Osteocyte (in vitro differentiated cells): ENCODE measurements around the gene TUB. TPM values are rescaled to one million over a fixed set of nuclear protein-coding genes. Genes with fewer than 3 reads are reported as not detected.
A peak's percentile ranks its signal among the peaks of the same experiment; 100 is the strongest.

Source experiments
- DNase-seq: peaks from one replicate; pipeline ENCODE4 v3.0.0; 2021; ENCODE audit warnings: mixed read lengths; ENCODE audit not compliant: unreplicated experiment; ENCODE audit errors: extremely low spot score
- H3K27ac Mint-ChIP-seq: one replicate; pipeline ENCODE4 v1.8.0; 2021; ENCODE audit warnings: mild to moderate bottlenecking, mixed read lengths; ENCODE audit not compliant: unreplicated experiment
- H3K27me3 Mint-ChIP-seq: one replicate; pipeline ENCODE4 v1.8.0; 2021; ENCODE audit warnings: mixed read lengths; ENCODE audit not compliant: unreplicated experiment
- H3K36me3 Mint-ChIP-seq: one replicate; pipeline ENCODE4 v1.8.0; 2021; ENCODE audit warnings: mixed read lengths; ENCODE audit not compliant: unreplicated experiment
- H3K4me1 Mint-ChIP-seq: one replicate; pipeline ENCODE4 v1.8.0; 2021; ENCODE audit warnings: mixed read lengths; ENCODE audit not compliant: unreplicated experiment
- H3K4me3 Mint-ChIP-seq: one replicate; pipeline ENCODE4 v1.8.0; 2021; ENCODE audit warnings: mild to moderate bottlenecking, moderate library complexity, mixed read lengths; ENCODE audit not compliant: unreplicated experiment
- H3K9me3 Mint-ChIP-seq: one replicate; pipeline ENCODE4 v1.8.0; 2021; ENCODE audit warnings: mixed read lengths; ENCODE audit not compliant: unreplicated experiment
- CTCF ChIP-seq: fragments of 200-600 bp; sonication (generic); IDR thresholded peaks from 2 replicates; pipeline ENCODE4 v1.5.0; 2021; ENCODE audit warnings: antibody characterized with exemption, mild to moderate bottlenecking, moderate library complexity
- total RNA-seq: library from RNA; stranded (reverse); gene quantifications from 2 replicates; pipeline ENCODE4 v1.2.1, GENCODE V29; 2021

Gene TUB
- total RNA-seq, 1 donor from 2014 or later: 8.7 TPM

GRCh38 chr11:8060801-8061554 is 20.0 kb upstream of the TUB start:
- Mint-ChIP-seq H3K27me3 (no peaks in the 10 kb centered on the region), H3K36me3 (no peaks in the 10 kb centered on the region), H3K4me3 (no peak overlapping the region), H3K9me3 (no peaks in the 10 kb centered on the region), H3K27ac (no peak overlapping the region), H3K4me1 (no peaks in the 10 kb centered on the region)
- peak; percentile 60 for DNase-seq
- TF ChIP-seq CTCF: no peak

GRCh38 chr11:8061555-8062428 is 19.2 kb upstream of the TUB start:
- Mint-ChIP-seq H3K9me3 (no peaks in the 10 kb centered on the region), H3K27me3 (peaks cover 2% of the 10 kb centered on the region), H3K27ac (no peak overlapping the region), H3K36me3 (no peaks in the 10 kb centered on the region), H3K4me1 (no peaks in the 10 kb centered on the region), H3K4me3 (no peak overlapping the region)
- DNase-seq: peak; percentile 65
- TF ChIP-seq CTCF: no peak

- Mint-ChIP-seq H3K9me3 (no peaks in the 10 kb centered on the region), H3K4me1 (no peaks in the 10 kb centered on the region), H3K36me3 (no peaks in the 10 kb centered on the region), H3K27me3 (peaks cover 11% of the 10 kb centered on the region), H3K4me3 (no peak overlapping the region), H3K27ac (no peak overlapping the region)
- no peak for TF ChIP-seq CTCF
- peak; percentile 70 for DNase-seq
Observed at GRCh38 chr11:8062781-8063257, 18.2 kb upstream of the TUB start.

GRCh38 chr11:8063324-8063723 is 17.7 kb upstream of the TUB start:
- H3K4me3 Mint-ChIP-seq: no peak overlapping the region
- H3K36me3 Mint-ChIP-seq: no peaks in the 10 kb centered on the region
- H3K9me3 Mint-ChIP-seq: no peaks in the 10 kb centered on the region
- TF ChIP-seq CTCF: no peak
- peaks cover 12% of the 10 kb centered on the region for H3K27me3 Mint-ChIP-seq
- peak; percentile 54 for DNase-seq
- peaks cover 2% of the 10 kb centered on the region for H3K4me1 Mint-ChIP-seq
- H3K27ac Mint-ChIP-seq: no peak overlapping the region

- DNase-seq: peak; percentile 48
- no peaks in the 10 kb centered on the region for H3K9me3 Mint-ChIP-seq
- H3K27me3 Mint-ChIP-seq: peaks cover 12% of the 10 kb centered on the region
- no peak for TF ChIP-seq CTCF
- no peak overlapping the region for H3K27ac Mint-ChIP-seq
- no peak overlapping the region for H3K4me3 Mint-ChIP-seq
- H3K4me1 Mint-ChIP-seq: peaks cover 14% of the 10 kb centered on the region
- H3K36me3 Mint-ChIP-seq: no peaks in the 10 kb centered on the region
Observed at GRCh38 chr11:8065031-8065430, 16.0 kb upstream of the TUB start.
